ENCODE data around the gene GRHL1.
A peak's percentile ranks its signal among the peaks of the same experiment; 100 is the strongest.

GRHL1 gene, protein sequence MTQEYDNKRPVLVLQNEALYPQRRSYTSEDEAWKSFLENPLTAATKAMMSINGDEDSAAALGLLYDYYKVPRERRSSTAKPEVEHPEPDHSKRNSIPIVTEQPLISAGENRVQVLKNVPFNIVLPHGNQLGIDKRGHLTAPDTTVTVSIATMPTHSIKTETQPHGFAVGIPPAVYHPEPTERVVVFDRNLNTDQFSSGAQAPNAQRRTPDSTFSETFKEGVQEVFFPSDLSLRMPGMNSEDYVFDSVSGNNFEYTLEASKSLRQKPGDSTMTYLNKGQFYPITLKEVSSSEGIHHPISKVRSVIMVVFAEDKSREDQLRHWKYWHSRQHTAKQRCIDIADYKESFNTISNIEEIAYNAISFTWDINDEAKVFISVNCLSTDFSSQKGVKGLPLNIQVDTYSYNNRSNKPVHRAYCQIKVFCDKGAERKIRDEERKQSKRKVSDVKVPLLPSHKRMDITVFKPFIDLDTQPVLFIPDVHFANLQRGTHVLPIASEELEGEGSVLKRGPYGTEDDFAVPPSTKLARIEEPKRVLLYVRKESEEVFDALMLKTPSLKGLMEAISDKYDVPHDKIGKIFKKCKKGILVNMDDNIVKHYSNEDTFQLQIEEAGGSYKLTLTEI

DNA sequence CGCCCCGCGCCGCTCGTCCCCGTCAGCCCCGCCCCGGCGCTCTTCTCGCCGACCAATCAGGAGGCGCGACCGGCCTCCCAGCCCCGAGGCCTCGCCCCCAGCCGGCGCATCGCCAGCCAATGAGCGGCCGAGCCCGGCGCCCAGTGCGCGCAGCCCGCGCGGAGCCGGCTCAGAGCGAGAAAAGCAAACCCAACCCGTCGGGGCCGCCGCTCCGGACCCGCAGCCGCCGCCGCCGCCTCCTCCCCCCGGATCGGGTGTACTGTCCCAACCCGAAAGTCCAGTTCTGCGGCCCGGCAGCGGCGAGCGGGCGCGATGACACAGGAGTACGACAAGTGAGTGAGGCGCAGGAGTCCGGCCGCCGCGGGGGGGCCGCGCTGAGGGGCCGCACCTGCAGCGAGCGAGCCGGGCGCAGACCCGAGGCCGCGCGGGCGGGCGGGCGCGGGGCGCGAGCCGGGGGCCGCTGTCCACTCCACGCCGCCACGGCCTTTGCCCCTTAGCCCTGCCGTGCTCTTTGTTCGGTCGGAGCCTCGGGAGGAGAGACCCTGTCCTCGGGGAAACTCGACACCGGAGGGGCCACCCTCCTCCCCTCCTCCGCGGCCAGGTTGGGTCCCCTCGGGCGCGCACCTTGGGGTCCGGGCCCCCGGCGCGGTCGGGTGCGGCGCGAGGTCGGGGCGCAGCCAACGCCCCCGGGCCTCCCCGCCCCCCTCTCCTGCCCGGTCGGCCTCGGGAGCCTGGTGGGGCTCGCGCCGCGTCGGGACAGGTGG is at the start of gene GRHL1:
Gene GRHL1, plus strand, starts transcription at position 172 of the 764 bp plus-strand sequence. Its CDS starts 141 bp downstream, at position 313.
- DNase-seq (ENCODE audit: low read depth) = peak; percentile 91
- TF ChIP-seq, protein P1, sequence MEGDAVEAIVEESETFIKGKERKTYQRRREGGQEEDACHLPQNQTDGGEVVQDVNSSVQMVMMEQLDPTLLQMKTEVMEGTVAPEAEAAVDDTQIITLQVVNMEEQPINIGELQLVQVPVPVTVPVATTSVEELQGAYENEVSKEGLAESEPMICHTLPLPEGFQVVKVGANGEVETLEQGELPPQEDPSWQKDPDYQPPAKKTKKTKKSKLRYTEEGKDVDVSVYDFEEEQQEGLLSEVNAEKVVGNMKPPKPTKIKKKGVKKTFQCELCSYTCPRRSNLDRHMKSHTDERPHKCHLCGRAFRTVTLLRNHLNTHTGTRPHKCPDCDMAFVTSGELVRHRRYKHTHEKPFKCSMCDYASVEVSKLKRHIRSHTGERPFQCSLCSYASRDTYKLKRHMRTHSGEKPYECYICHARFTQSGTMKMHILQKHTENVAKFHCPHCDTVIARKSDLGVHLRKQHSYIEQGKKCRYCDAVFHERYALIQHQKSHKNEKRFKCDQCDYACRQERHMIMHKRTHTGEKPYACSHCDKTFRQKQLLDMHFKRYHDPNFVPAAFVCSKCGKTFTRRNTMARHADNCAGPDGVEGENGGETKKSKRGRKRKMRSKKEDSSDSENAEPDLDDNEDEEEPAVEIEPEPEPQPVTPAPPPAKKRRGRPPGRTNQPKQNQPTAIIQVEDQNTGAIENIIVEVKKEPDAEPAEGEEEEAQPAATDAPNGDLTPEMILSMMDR (conservative IDR thresholded peaks at IDR 0.05; ENCODE audit: low read depth, low read length) = no peak
- peak within 1 kb of the TSS; percentile 66 for H3K4me3 ChIP-seq (ENCODE audit: low read depth, low read length)

DNA sequence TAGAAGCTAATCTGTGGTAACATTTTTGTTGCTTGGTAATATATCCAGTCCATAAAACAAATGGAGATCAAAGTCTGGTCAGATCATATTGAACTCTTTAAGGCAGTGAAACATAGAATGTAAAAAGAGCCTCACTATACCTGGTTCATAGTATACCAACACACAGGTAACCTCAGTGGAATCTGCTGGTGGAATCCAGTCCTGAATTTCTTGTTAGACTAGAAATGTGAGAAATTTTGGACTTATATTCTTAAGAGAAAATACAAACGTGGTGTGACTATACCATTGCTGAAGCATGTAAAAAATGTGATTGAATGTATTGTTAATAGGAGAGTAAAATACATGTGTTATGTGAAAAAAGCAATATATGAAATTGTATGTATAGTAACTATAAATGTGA is 46.1 kb upstream of the GRHL1 start:
- no peak overlapping the region for H3K4me3 ChIP-seq (ENCODE audit: low read depth, low read length)

DNA sequence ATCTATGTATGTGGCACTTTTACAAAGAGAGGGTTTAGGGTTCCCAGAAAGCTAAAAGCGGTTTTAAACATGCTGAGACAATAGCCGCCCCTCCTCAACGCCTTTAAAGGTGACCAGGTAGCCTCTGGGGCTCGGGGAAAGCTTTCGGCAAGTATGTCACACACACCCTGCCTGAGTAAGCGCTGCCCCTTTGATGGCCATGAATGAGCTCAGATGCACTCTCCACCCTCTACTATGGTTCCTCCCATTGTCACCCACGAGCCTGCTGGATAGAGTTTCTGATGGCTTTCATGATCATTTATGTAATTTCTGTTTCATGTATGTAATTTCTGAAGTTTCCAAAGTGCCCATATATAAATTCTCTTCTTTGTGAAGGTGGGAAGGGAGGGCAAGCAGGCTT is 44.1 kb upstream of the GRHL1 start:
- DNase-seq (ENCODE audit: low read depth) = no peak
- H3K4me3 ChIP-seq (ENCODE audit: low read depth, low read length) = no peak overlapping the region
- TF ChIP-seq, protein P1 (conservative IDR thresholded peaks at IDR 0.05; ENCODE audit: low read depth, low read length) = no peak

More for the DNA sequence above, 46.1 kb upstream of the GRHL1 start:
- no peak for DNase-seq (ENCODE audit: low read depth)
- TF ChIP-seq, protein P1 (conservative IDR thresholded peaks at IDR 0.05; ENCODE audit: low read depth, low read length) = no peak

DNA sequence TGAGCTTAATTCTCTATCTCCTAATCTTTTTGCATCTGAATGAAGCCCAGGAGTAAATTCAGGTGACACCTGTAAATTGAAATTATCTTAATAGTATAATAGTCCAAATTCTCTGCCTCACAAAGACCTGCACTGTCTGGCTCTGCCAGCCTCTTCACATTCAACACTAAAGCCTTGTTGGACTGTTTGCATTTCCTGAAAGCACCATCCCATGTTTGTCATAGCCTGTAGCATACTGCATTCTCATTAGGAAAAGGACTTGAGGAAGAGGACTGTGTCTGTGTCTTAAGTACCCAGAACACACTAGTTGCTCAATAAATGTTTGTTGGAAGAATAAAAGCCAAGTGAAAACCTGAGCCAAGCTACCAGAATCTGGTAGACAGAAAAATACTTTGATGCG is 42.9 kb upstream of the GRHL1 start:
- TF ChIP-seq, protein P1 (conservative IDR thresholded peaks at IDR 0.05; ENCODE audit: low read depth, low read length) = no peak
- no peak for DNase-seq (ENCODE audit: low read depth)
- H3K4me3 ChIP-seq (ENCODE audit: low read depth, low read length) = no peak overlapping the region

DNA sequence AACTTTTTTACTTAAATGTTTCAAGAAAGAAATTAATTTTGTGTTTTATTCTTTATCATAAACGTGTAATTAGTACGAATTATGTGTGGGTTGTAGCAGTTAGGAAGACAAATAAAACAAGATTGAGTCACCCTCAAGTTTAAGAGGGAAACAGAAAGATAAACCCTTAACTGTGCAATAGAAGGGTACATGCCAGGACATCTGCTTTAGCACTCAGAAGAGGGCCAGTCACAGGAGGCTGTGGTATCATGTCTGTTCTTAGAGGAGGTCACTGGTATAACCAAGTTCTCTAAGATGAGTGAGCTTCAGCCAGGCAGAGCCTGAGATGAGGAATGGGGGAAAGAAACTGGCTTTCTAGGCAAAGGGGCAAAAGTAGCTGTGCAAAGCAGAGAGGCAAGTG is 42.4 kb upstream of the GRHL1 start:
- H3K4me3 ChIP-seq (ENCODE audit: low read depth, low read length) = no peak overlapping the region
- DNase-seq (ENCODE audit: low read depth) = peak; percentile 29
- TF ChIP-seq, protein P1 (conservative IDR thresholded peaks at IDR 0.05; ENCODE audit: low read depth, low read length) = no peak

DNA sequence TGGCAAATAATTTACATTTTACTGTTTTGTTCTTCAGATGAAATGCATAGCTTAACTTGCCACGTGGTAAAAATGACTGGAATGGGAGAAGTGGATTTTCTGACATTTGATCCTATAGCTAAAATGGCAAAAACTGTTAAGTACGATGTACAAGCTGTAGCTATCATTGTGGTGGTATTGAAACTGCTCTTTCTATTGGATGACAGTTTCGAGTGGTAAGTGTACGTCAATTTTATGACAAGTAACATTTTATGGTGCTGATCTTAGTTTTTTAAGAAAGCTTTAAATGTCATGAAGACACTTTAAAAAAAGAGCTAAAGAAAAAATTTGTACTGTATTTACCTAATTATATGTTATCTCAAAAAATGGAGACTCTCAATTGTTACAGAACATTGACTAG is 40.8 kb upstream of the GRHL1 start:
- no peak overlapping the region for H3K4me3 ChIP-seq (ENCODE audit: low read depth, low read length)
- TF ChIP-seq, protein P1 (conservative IDR thresholded peaks at IDR 0.05; ENCODE audit: low read depth, low read length) = no peak
- DNase-seq (ENCODE audit: low read depth) = no peak

All from choroid plexus epithelial cell (primary cell).